Gastrocnemius medialis (tissue), 4 donors: ENCODE measurements around the gene SPEG. TPM values are rescaled to one million over a fixed set of nuclear protein-coding genes. Genes with fewer than 3 reads are reported as not detected.
"Not testable (repeated sequence)": the region's sequence is repeated elsewhere in the genome, so short reads cannot be mapped to it uniquely, and the experiment has no call there.

ENCODE experiments used
- ATAC-seq, 2 donors: fragments of 150-250 bp; one replicate each; pipeline ENCODE4 v1.9.1; 2016
- DNase-seq, 2 donors: peaks; one replicate each; pipeline ENCODE4 v3.0.0-alpha.2; 2019
- H3K27ac ChIP-seq, 4 donors: fragments of 200-600 bp; sonication (generic); 1 replicate in 1 of 4; 2 replicates in 3 of 4; pipeline ENCODE4 v1.5.1; 2016 to 2018; ENCODE audit warnings: mild to moderate bottlenecking in 2 of 4, moderate library complexity in 1 of 4
- H3K27me3 ChIP-seq, 3 donors: fragments of 200-600 bp; sonication (generic) in 2 of 3; 1 replicate in 1 of 3; 2 replicates in 2 of 3; pipeline versions ENCODE4 v1.5.1 to v1.6.0; 2016 to 2019; ENCODE audit warnings: mild to moderate bottlenecking in 1 of 3, moderate library complexity in 1 of 3
- H3K36me3 ChIP-seq, 2 donors: fragments of 200-600 bp; sonication (generic) in 1 of 2; one replicate each; pipeline ENCODE4 v1.5.1; 2017 to 2018
- H3K4me1 ChIP-seq, 2 donors: fragments of 200-600 bp; sonication (generic) in 1 of 2; one replicate each; pipeline ENCODE4 v1.5.1; 2016 to 2017; ENCODE audit warnings: mild to moderate bottlenecking in 2 of 2
- H3K4me3 ChIP-seq, 4 donors: fragments of 200-600 bp; sonication (generic) in 3 of 4; 1 replicate in 1 of 4; 2 replicates in 3 of 4; pipeline ENCODE4 v1.5.1; 2016 to 2019; ENCODE audit warnings: mild to moderate bottlenecking in 2 of 4
- H3K9me3 ChIP-seq, 3 donors: fragments of 200-600 bp; sonication (generic) in 2 of 3; 1 replicate in 1 of 3; 2 replicates in 2 of 3; pipeline ENCODE4 v1.5.1; 2016 to 2019
- CTCF ChIP-seq, 5 experiments: fragments of 450-650 bp in 3 of 5; fragments of 200-600 bp in 2 of 5; sonication (generic) in 2 of 5; IDR thresholded peaks in 4 of 5; conservative IDR thresholded peaks in 1 of 5; 1 replicate in 4 of 5; 2 replicates in 1 of 5; pipeline ENCODE4 v1.5.1; 2016 to 2019; ENCODE audit warnings: antibody characterized with exemption in 5 of 5, mild to moderate bottlenecking in 3 of 5, moderate library complexity in 3 of 5
- POLR2A ChIP-seq, 2 donors: fragments of 450-650 bp; IDR thresholded peaks; one replicate each; pipeline ENCODE4 v1.6.1; 2017; ENCODE audit warnings: antibody characterized with exemption in 2 of 2, mild to moderate bottlenecking in 2 of 2, moderate library complexity in 2 of 2
- in situ Hi-C, 4 donors: fragments of 200-750 bp; cut with MboI; loops; one replicate each; pipeline versions ENCODE4 v1.15.0 to v1.8.0; 2017; ENCODE audit warnings: low sequenced_read_pairs in 4 of 4
- intact Hi-C: fragments of 100-400 bp; cut with DNase I; formaldehyde crosslinking; loops from one replicate; pipeline ENCODE4 v1.15.1; 2023; ENCODE audit warnings: low total_unique reads
- total RNA-seq, 4 donors: library from RNA; depleted of rRNA; stranded (reverse); fragments of >200 nt; gene quantifications; one replicate each; pipeline versions ENCODE4 v1.1.0 to v1.2.3, GENCODE V29; 2016

SPEG gene
- total RNA-seq, 4 donors from 2014 or later, result 104 to 387 (median 222) TPM

- peaks cover 7 to 37% of the 10 kb centered on the region in 2 donors for H3K36me3 ChIP-seq
- H3K27ac ChIP-seq, result peak within 1 kb of the TSS; percentile 91 to 96 (median 93)
- H3K4me1 ChIP-seq, result peaks cover 9 to 13% of the 10 kb centered on the region in 2 donors
- H3K9me3 ChIP-seq, result no peaks in the 10 kb centered on the region
- DNase-seq (peak; percentile 91), ATAC-seq (peak; percentile 69 to 77)
- peak; percentile 73 to 75 for TF ChIP-seq POLR2A (IDR thresholded peaks at IDR 0.05)
- no peak for TF ChIP-seq CTCF (IDR thresholded peaks at IDR 0.05 in 4 of 5, conservative IDR thresholded peaks at IDR 0.05 in 1 of 5)
- intact Hi-C loops (loop anchor here (2.0 to 5.0 kb wide), 6 partner anchors 90 to 210 kb away; partner anchors contain the start of genes CHPF, CNPPD1, DNAJB2 and GMPPA), in situ Hi-C loops (loop anchor here in 1 of 4 donors (25.0 kb wide), 1 partner anchor 725 kb away; the partner anchor contains the start of genes BCS1L, RNF25, STK36 and ZNF142)
- H3K4me3 ChIP-seq, result peak within 1 kb of the TSS; percentile 81 to 89 (median 88)
- H3K27me3 ChIP-seq, result no peaks in the 10 kb centered on the region
Observed at GRCh38 chr2:219387306-219388120, 47.1 kb upstream of the SPEG start, which contains the start of gene DNPEP. TSS of gene DNPEP (minus strand) at chr2:219387912. CDS start at chr2:219387794, 118 bp downstream.

DNA sequence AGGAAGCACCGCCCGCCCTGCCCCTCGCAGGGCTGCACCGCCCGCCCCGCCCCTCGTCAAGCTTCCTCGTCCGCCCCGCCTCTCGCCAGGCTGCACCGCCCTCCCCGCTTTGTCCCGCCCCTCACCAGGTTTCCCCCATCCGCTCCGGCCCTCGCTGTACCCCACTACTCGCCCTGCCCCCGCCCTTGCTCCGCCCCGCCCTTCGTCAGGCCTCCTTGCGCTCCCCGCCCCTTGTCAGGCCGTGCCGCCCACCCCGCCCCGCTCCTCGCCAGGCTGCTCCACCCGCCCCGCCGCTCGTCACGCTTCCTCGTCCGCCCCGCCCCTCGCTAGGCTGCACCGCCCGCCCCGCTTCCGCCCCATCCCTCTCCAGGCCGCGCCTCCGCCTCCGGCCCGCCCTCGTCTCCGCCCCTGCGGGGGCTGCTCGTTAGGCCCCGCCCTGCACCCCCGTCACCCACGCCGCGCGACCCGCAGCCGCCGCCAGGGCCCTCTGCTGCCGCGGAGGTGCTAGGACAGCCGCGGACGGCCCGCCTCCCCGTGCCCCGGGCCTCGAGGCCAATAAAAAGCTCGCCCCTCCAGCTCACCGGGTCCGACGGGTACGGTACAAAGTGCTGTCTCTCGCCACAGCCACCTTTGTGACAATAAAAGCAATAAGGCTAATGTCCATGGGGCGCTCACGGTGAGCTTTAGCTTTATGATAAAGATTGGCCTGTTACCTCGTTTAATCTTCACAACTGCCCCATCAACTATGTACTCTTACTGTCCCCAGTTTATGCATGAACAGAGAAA, 46.3 kb upstream of the SPEG start:
- peak; percentile 96 for DNase-seq
- no peaks in the 10 kb centered on the region for H3K9me3 ChIP-seq
- peaks cover 7 to 30% of the 10 kb centered on the region in 2 donors for H3K36me3 ChIP-seq
- intact Hi-C loops, result loop anchor here (2.0 to 5.0 kb wide), 6 partner anchors 91 to 211 kb away; partner anchors contain the start of genes CHPF, CNPPD1, DNAJB2 and GMPPA
- in situ Hi-C loops, result loop anchor here in 1 of 4 donors (25.0 kb wide), 1 partner anchor 726 kb away; the partner anchor contains the start of genes BCS1L, RNF25, STK36 and ZNF142
- peak overlapping the region; percentile 91 to 96 (median 93) for H3K27ac ChIP-seq
- TF ChIP-seq CTCF (IDR thresholded peaks at IDR 0.05 in 4 of 5, conservative IDR thresholded peaks at IDR 0.05 in 1 of 5) (peak; percentile 59 to 81 (median 77)), POLR2A (IDR thresholded peaks at IDR 0.05) (no peak)
- peaks cover 9 to 13% of the 10 kb centered on the region in 2 donors for H3K4me1 ChIP-seq
- H3K4me3 ChIP-seq, result peak overlapping the region; percentile 49 to 87 (median 53)
- no peaks in the 10 kb centered on the region for H3K27me3 ChIP-seq
- ATAC-seq, result peak; percentile 68 to 73

DNA sequence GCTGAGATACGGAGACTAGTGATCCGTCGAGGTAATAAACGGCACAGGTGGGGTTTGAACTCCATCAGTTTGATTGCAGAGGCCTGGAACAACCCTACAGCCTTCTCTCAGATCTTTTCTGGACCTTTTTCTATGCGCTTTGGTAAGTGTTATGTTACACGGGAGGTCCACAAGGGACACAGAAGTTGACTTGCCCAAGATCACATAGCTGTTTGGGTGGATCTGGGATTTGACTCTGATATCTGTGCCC, 45.8 kb upstream of the SPEG start:
- peak overlapping the region; percentile 37 to 87 (median 53) for H3K4me3 ChIP-seq
- H3K9me3 ChIP-seq, result no peaks in the 10 kb centered on the region
- no peak for TF ChIP-seq POLR2A (IDR thresholded peaks at IDR 0.05)
- TF ChIP-seq CTCF (IDR thresholded peaks at IDR 0.05 in 4 of 5, conservative IDR thresholded peaks at IDR 0.05 in 1 of 5), result no peak
- DNase-seq (no peak), ATAC-seq (no peak)
- in situ Hi-C loops, result loop anchor here in 1 of 4 donors (25.0 kb wide), 1 partner anchor 727 kb away; the partner anchor contains the start of genes BCS1L, RNF25, STK36 and ZNF142
- H3K36me3 ChIP-seq, result peaks cover 7 to 26% of the 10 kb centered on the region in 2 donors
- peaks cover 9 to 13% of the 10 kb centered on the region in 2 donors for H3K4me1 ChIP-seq
- no peaks in the 10 kb centered on the region for H3K27me3 ChIP-seq
- intact Hi-C loops, result loop anchor here (2.0 to 5.0 kb wide), 6 partner anchors 92 to 212 kb away; partner anchors contain the start of genes CHPF, CNPPD1, DNAJB2 and GMPPA
- H3K27ac ChIP-seq, result peak overlapping the region; percentile 91 to 96 (median 93)

- ATAC-seq (no peak), DNase-seq (no peak)
- no peak overlapping the region for H3K4me3 ChIP-seq
- in situ Hi-C loops (loop anchor here in 1 of 4 donors (25.0 kb wide), 1 partner anchor 730 kb away; the partner anchor contains the start of genes BCS1L, RNF25, STK36 and ZNF142), intact Hi-C loops (no loop called here)
- H3K36me3 ChIP-seq, result no peaks in the 10 kb centered on the region
- no peaks in the 10 kb centered on the region for H3K27me3 ChIP-seq
- H3K4me1 ChIP-seq, result peaks cover 7 to 12% of the 10 kb centered on the region in 2 donors
- no peak overlapping the region for H3K27ac ChIP-seq
- no peaks in the 10 kb centered on the region for H3K9me3 ChIP-seq
- no peak for TF ChIP-seq CTCF (IDR thresholded peaks at IDR 0.05 in 4 of 5, conservative IDR thresholded peaks at IDR 0.05 in 1 of 5)
- no peak for TF ChIP-seq POLR2A (IDR thresholded peaks at IDR 0.05)
Observed at GRCh38 chr2:219392754-219393153, 41.9 kb upstream of the SPEG start.

DNA sequence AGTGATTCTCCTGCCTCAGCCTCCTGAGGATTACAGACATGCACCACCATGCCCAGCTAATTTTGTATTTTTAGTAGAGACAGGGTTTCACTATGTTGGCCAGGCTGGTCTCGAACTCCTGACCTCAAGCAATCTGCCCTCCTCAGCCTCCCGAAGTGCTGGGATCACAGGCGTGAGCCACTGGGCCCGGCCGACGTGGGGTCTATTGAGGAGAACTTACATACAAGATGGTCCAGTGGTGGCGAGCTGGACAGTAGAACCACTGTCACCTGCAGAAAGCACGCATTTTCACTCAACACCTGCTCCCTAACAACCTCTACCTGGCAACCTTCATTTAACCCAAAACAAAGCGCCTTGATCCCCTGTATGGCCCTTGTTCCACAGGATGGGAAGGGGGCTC, 39.6 kb upstream of the SPEG start:
- ATAC-seq, intact Hi-C loops, H3K27ac ChIP-seq, H3K9me3 ChIP-seq, H3K4me3 ChIP-seq, DNase-seq, H3K36me3 ChIP-seq, H3K27me3 ChIP-seq: not testable (repeated sequence)
- H3K4me1 ChIP-seq, result peaks cover 28 to 30% of the 10 kb centered on the region in 2 donors
- in situ Hi-C loops, result loop anchor here in 1 of 4 donors (25.0 kb wide), 1 partner anchor 733 kb away; the partner anchor contains the start of genes BCS1L, RNF25, STK36 and ZNF142
